ENCODE results near the gene METTL24.
"Not testable (repeated sequence)": the region's sequence is repeated elsewhere in the genome, so short reads cannot be mapped to it uniquely, and the experiment has no call there.

Gene METTL24

GRCh38 chr6:110307368-110307767 is 50.8 kb downstream of the METTL24 start:
- DNase-seq = no peak

DNA sequence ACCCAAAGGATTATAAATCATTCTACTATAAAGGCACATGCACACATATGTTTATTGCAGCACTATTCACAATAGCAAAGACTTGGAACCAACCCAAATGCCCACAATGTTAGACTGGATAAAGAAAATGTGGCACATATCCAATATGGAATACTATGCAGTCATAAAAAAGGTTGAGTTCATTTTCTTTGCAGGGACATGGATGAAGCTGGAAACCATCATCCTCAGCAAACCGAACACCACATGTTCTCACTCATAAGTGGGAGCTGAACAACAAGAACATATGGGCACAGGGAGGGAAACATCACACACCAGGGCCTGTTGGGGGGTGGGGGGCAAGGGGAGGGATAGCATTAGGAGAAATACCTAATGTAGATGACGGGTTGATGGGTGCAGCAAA is 52.3 kb downstream of the METTL24 start:
- not testable (repeated sequence) for DNase-seq

GRCh38 chr6:110303692-110304091 is 54.5 kb downstream of the METTL24 start:
- DNase-seq = not testable (repeated sequence)

DNA sequence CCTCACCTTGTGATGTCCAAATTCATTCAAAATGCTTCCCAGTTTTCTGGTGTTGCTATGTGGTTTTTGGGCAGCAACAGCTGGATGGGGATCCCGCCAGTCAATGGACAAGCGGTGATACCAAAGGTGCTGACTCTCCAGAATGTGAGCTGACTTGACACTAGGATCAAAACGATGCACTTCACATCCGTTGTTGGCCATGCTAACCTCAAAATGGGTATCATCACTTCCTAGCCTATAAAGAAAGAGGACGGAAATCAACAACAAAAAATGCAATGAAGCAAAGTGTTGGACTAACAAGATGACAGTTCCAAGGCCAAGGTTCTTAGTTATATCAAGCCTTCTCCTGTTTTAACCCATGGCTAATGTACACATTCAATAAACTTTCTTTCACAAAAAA is 59.2 kb downstream of the METTL24 start:
- DNase-seq = no peak

DNA sequence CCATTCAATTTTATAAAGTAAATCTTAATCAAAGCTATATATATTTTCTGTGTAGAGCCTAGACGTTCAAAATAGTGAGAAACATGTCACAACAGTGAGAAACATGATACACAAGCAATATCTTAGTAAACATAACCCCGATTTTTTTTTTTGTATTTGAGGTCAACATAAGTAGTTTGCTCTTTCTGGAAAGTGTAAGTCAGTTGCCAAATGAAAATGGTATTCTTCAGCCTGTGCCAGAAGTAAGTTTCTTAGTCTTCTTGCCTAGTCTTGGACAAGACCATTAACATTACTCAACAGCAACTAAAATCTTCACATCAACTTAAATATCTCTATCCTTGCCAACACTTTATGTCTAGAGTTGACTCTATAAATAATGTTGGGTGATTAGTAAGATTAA is 59.7 kb downstream of the METTL24 start:
- DNase-seq = no peak

GRCh38 chr6:110296241-110297025 is 61.7 kb downstream of the METTL24 start:
- no peak for DNase-seq

- no peak for DNase-seq
These were observed 62.5 kb downstream of the METTL24 start for GRCh38 chr6:110295451-110296165.

- DNase-seq = no peak
These were observed 70.4 kb downstream of the METTL24 start for GRCh38 chr6:110287462-110288341.

DNA sequence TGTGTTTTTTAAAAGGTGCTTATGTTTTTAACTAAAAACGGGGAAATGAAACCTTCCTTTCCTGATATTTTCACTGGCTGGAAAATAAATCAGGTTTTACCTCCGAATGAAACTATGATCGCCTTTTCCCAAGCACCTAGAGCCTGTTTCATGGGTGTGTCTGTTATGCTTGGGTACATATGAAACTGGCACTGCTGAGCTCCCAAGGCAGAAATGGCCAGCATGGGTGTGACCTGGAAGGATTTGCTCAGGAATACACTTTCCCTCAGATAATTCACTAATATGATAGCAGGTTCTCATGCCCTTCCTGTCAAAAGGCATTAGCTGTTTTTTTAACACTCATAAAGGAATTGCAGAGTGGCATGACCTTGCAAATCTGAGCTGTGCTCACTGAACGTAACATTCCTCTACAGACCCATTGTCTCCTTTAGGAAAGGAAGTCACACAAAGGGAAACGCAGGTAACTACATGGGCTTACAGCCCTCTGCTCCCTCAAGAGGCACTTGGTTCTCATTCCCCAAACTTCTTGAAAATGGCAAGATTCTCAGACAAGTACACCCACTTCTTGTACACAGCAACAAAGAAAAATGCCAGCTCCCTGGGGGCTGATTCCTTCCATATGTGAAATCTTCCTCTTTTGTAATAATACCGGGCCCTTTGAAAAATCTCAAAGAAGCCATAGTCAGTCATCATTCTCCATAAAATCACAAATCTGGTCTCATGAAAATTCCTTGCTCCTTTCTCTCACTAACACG is 72.7 kb downstream of the METTL24 start:
- DNase-seq = no peak

DNA sequence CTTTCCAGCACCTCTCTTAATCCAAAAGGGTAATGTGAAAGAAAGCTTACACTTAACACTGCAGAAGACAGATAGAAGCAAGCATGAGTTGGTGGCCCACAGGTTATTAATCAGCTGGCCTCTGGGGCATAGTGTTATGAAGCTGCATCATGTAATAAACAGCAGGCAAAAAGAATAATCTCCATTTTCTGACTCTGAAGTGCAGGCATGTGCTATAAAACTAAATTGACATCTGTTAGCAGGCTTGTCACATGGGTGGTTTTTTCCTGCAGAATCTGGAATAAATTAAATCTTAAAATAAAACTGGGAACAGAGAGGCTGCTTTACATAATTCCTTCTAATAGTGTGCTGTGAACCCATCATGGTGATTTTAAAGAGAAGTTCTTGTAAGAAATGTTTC is 73.3 kb downstream of the METTL24 start:
- no peak for DNase-seq

DNA sequence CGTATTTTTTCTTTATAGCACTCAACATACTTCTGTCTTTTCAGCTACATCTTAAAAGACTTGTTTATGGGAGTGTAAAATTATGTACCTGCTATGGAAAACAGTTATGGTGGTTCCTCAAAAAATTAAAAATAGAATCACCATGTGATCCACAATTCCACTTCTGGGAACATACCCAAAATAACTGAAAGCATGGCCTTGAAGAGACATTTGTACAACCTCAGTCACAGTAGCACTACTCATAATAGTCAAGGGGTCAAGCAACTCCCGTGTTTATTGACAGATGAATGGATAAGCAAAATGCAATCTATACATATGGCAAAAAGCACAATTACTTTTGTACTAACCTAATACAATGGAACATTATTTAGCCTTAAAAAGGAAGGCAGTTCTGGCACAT is 74.5 kb downstream of the METTL24 start:
- no peak for DNase-seq

- DNase-seq = no peak
These were observed 75.7 kb downstream of the METTL24 start for GRCh38 chr6:110282412-110282811.

GRCh38 chr6:110277100-110277665 is 81.0 kb downstream of the METTL24 start:
- no peak for DNase-seq

DNA sequence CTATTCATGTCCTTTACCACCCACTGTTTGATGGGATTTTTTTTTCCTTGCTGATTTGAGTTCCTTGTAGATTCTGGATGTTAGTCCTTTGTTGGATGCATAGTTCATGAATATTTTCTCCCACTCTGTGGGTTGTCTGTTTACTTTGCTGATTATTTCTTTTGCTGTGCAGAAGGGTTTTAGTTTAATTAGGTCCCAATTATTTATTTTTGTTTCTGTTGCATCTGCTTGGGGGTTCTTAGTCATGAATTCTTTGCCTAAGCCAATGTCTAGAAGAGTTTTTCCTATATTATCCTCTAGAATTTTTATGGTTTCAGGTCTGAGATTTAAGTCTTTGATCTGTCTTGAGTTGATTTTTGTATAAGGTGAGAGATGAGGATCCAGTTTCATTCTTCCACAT is 85.4 kb downstream of the METTL24 start:
- not testable (repeated sequence) for DNase-seq

GRCh38 chr6:110271732-110272022 is 86.5 kb downstream of the METTL24 start:
- DNase-seq = no peak

- no peak for DNase-seq
These were observed 88.0 kb downstream of the METTL24 start for GRCh38 chr6:110270165-110270564.

GRCh38 chr6:110269623-110270022 is 88.5 kb downstream of the METTL24 start:
- no peak for DNase-seq

- DNase-seq = no peak
These were observed 91.2 kb downstream of the METTL24 start for GRCh38 chr6:110266996-110267395.

DNA sequence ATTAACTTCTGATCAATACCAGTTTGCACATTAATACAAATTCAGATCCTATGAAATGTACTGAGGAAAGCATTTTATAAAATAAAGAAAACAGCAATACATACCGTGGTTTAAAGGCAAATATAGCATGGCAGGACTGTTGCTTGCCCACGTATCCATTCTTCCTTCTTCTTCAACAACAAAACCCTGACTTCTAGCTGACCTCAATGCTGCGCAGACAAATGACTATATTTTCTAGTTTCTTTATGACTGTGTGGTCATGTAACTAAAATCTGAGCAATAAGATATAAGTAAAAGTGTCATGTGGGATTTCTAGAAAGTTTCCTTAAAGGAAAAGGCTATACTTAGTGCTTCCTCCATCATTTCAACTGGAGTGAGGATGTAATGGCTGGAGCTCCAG is 92.9 kb downstream of the METTL24 start:
- DNase-seq = no peak

GRCh38 chr6:110256366-110256765 is 101.8 kb downstream of the METTL24 start:
- no peak for DNase-seq

DNA sequence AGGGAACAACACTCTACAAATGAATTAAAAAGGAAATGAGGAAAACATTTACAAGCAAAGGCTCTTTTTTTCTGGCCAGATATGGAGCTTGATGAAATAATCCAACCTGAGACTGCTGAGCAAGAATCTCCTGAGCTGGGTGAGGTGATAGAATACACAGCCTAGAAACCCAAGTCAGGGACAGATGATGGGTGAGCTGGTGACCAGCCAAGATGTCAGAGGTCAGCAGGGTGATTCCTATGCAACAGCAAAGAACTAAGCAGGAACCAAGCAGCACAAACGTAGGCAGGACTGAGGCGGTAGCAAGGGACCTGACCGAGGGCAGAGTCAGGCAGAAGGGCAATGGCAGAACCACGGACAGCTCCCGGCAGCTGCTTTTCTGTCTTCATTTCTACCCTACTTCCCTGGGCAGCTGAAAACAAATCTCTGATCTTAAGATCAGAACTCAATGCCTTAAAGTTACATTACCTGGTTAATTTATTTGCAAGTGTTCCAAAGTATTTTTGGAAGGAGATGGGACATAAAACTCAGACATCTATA is 102.9 kb downstream of the METTL24 start:
- DNase-seq = no peak

DNA sequence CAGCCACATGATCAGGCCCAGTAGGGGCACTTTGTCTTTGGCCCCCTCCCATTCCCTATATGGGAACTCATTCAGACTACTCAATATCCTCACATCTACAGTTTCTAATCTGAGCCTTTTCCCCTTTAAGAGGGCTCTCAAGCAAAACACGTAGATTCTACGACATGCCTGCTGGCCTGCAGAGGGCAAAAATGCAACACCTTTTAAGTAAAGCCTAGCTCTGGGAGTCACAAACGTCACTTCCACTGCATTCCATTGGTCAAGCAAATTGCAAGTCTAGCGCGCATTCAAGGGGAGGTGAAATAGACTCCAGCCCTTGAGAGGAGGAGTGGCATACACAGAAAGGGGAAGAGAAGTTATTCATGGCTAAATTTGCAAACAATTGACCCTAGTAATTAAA is 107.3 kb downstream of the METTL24 start:
- DNase-seq = no peak
